Measurements from ENCODE around the gene NKX2-8. TPM values are rescaled to one million over a fixed set of nuclear protein-coding genes. Genes with fewer than 3 reads are reported as not detected.

NKX2-8 gene
- total RNA-seq, 1 experiment from 2014 or later: not detected

- H3K27ac ChIP-seq (ENCODE audit: low read length): no peak overlapping the region
- peak; percentile 48 for DNase-seq
- H2AFZ ChIP-seq (ENCODE audit: low read length): peak overlapping the region; percentile 97
- H3K9ac ChIP-seq (ENCODE audit: low read length): no peak overlapping the region
- ChIA-PET CTCF (interaction anchor here (0.6 to 0.7 kb wide), 2 partner anchors 75 to 484 kb away, joined by 3 read pairs; no protein-coding TSS in a partner anchor), POLR2A (ENCODE audit: unreplicated experiment) (interaction anchor here (0.6 kb wide), 2 partner anchors 12 to 672 kb away, joined by 3 read pairs; no protein-coding TSS in a partner anchor)
- no peaks in the 10 kb centered on the region for H3K9me2 ChIP-seq (replicated peaks; ENCODE audit: low read length)
- BruUV-seq (replicated peaks): no TSS peak
- no peaks in the 10 kb centered on the region for H3K9me3 ChIP-seq (ENCODE audit: low read length)
- H3K4me1 ChIP-seq (ENCODE audit: insufficient read depth, low read length): peaks cover 5% of the 10 kb centered on the region
- peak; percentile 66 for ATAC-seq
- peak overlapping the region; percentile 100 for H3K4me2 ChIP-seq (ENCODE audit: low read length)
- peaks cover 21% of the 10 kb centered on the region for H3K27me3 ChIP-seq (ENCODE audit: low read length)
- H4K20me1 ChIP-seq (ENCODE audit: low read length): no peaks in the 10 kb centered on the region
- H3K79me2 ChIP-seq (ENCODE audit: low read length): no peaks in the 10 kb centered on the region
- TF ChIP-seq CTCF (conservative IDR thresholded peaks at IDR 0.05; ENCODE audit: low read depth, low read length): no peak
- TF ChIP-seq EZH2phosphoT487 (IDR thresholded peaks at IDR 0.05; ENCODE audit: borderline replicate concordance, low read length): no peak
- no peak for TF ChIP-seq EZH2 (IDR thresholded peaks at IDR 0.05; ENCODE audit: low read length, unreplicated experiment)
- H3K36me3 ChIP-seq (ENCODE audit: low read depth, low read length): no peaks in the 10 kb centered on the region
- H3F3A ChIP-seq (ENCODE audit: low read length, unreplicated experiment): no peaks in the 10 kb centered on the region
- intact Hi-C loops (cut with micrococcal nuclease): no loop called here
- peak overlapping the region; percentile 91 for H3K4me3 ChIP-seq (ENCODE audit: low read length)
These were observed 1.3 kb downstream of the NKX2-8 start for GRCh38 chr14:36580856-36581831.

- ATAC-seq (no peak), DNase-seq (no peak)
- Histone ChIP-seq H3K27ac (ENCODE audit: low read length) (no peak overlapping the region), H3K4me3 (ENCODE audit: low read length) (peak overlapping the region; percentile 91; the same call in 1 of the 2 replicates), H3K36me3 (ENCODE audit: low read depth, low read length) (no peaks in the 10 kb centered on the region), H3F3A (ENCODE audit: low read length, unreplicated experiment) (no peaks in the 10 kb centered on the region), H4K20me1 (ENCODE audit: low read length) (no peaks in the 10 kb centered on the region), H3K9me3 (ENCODE audit: low read length) (no peaks in the 10 kb centered on the region), H3K9ac (ENCODE audit: low read length) (no peak overlapping the region), H3K4me2 (ENCODE audit: low read length) (peak overlapping the region; percentile 100; the same call in 1 of the 2 replicates), H3K9me2 (replicated peaks; ENCODE audit: low read length) (no peaks in the 10 kb centered on the region), H3K79me2 (ENCODE audit: low read length) (no peaks in the 10 kb centered on the region), H2AFZ (ENCODE audit: low read length) (peak overlapping the region; percentile 97; the same call in 1 of the 2 replicates), H3K4me1 (ENCODE audit: insufficient read depth, low read length) (peaks cover 5% of the 10 kb centered on the region), H3K27me3 (ENCODE audit: low read length) (peaks cover 21% of the 10 kb centered on the region; the same call in 1 of the 2 replicates)
- no TSS peak for BruUV-seq (replicated peaks)
- CTCF ChIA-PET: no interaction called here
- POLR2A ChIA-PET (ENCODE audit: unreplicated experiment): interaction anchor here (0.6 kb wide), 1 partner anchor 11 kb away, joined by 3 read pairs; no protein-coding TSS in a partner anchor
- intact Hi-C loops (cut with micrococcal nuclease): no loop called here
- no peak for TF ChIP-seq EZH2 (IDR thresholded peaks at IDR 0.05; ENCODE audit: low read length, unreplicated experiment)
- TF ChIP-seq EZH2phosphoT487 (IDR thresholded peaks at IDR 0.05; ENCODE audit: borderline replicate concordance, low read length): no peak
- no peak for TF ChIP-seq CTCF (conservative IDR thresholded peaks at IDR 0.05; ENCODE audit: low read depth, low read length)
These were observed 2.1 kb downstream of the NKX2-8 start for GRCh38 chr14:36580141-36580855.

Data from PC-3 (cell line).